ENCODE data around the gene FBN3. TPM values are rescaled to one million over a fixed set of nuclear protein-coding genes. Genes with fewer than 3 reads are reported as not detected.

The FBN3 gene
- not detected in 5 replicates for total RNA-seq (2022; extraction: Qiagen RNA extraction; ENCODE audit: low read depth)

GRCh38 chr19:8149261-8150094 is at the start of gene FBN3:
FBN3 (minus strand) TSS chr19:8149592; CDS start chr19:8147480, 2,112 bp downstream.

GRCh38 chr19:8052464-8052859 is 96.9 kb downstream of the FBN3 start, which contains the start of gene CCL25:
CCL25 (plus strand) TSS chr19:8052760; CDS start chr19:8053050, 290 bp downstream.

Other genes with a start within 250 kb of the FBN3 start
- gene MAP2K7, start 245.7 kb downstream of the FBN3 start, total RNA-seq (2022; extraction: Qiagen RNA extraction; ENCODE audit: low read depth), result 12.0 to 17.2 TPM (median 16.8 TPM) in 5 replicates
- gene TGFBR3L, start 234.8 kb downstream of the FBN3 start, total RNA-seq (2022; extraction: Qiagen RNA extraction; ENCODE audit: low read depth), result 0.78 to 2.4 TPM (median 1.9 TPM) in 5 replicates
- gene SNAPC2, start 229.3 kb downstream of the FBN3 start, total RNA-seq (2022; extraction: Qiagen RNA extraction; ENCODE audit: low read depth), result 21.4 to 29.8 TPM (median 29.5 TPM) in 5 replicates
- 10.0 to 24.5 TPM (median 21.4 TPM) in 5 replicates for gene CTXN1, start 223.5 kb downstream of the FBN3 start, total RNA-seq (2022; extraction: Qiagen RNA extraction; ENCODE audit: low read depth)
- 26.9 to 33.4 TPM (median 29.9 TPM) in 5 replicates for gene TIMM44, start 205.9 kb downstream of the FBN3 start, total RNA-seq (2022; extraction: Qiagen RNA extraction; ENCODE audit: low read depth)
- 59.1 to 71.3 TPM (median 65.6 TPM) in 5 replicates for gene ELAVL1, start 144.0 kb downstream of the FBN3 start, total RNA-seq (2022; extraction: Qiagen RNA extraction; ENCODE audit: low read depth)
- not detected in 5 replicates for gene CCL25, start 96.8 kb downstream of the FBN3 start, total RNA-seq (2022; extraction: Qiagen RNA extraction; ENCODE audit: low read depth)
- 2.6 to 3.0 TPM (median 2.8 TPM) in 5 replicates for gene CERS4, start 59.8 kb upstream of the FBN3 start, total RNA-seq (2022; extraction: Qiagen RNA extraction; ENCODE audit: low read depth)
- 59.2 to 102 TPM (median 95.8 TPM) in 5 replicates for gene CD320, start 158.8 kb upstream of the FBN3 start, total RNA-seq (2022; extraction: Qiagen RNA extraction; ENCODE audit: low read depth)
- 61.8 to 100 TPM (median 87.9 TPM) in 5 replicates for gene NDUFA7, start 171.8 kb upstream of the FBN3 start, total RNA-seq (2022; extraction: Qiagen RNA extraction; ENCODE audit: low read depth)
- 389 to 881 TPM (median 855 TPM) in 5 replicates for gene RPS28, start 171.9 kb upstream of the FBN3 start, total RNA-seq (2022; extraction: Qiagen RNA extraction; ENCODE audit: low read depth)
- gene KANK3, start 193.7 kb upstream of the FBN3 start, total RNA-seq (2022; extraction: Qiagen RNA extraction; ENCODE audit: low read depth), result 4.0 to 4.7 TPM (median 4.3 TPM) in 5 replicates
- gene ANGPTL4, start 214.6 kb upstream of the FBN3 start, total RNA-seq (2022; extraction: Qiagen RNA extraction; ENCODE audit: low read depth), result 148 to 236 TPM (median 180 TPM) in 5 replicates
- 84.0 to 105 TPM (median 95.6 TPM) in 5 replicates for gene RAB11B, start 240.8 kb upstream of the FBN3 start, total RNA-seq (2022; extraction: Qiagen RNA extraction; ENCODE audit: low read depth)

All from A549 treated with RU486 at 1 μM for 4 hours (cell line).